HG03097 (cell line): ENCODE results near the gene MLEC.

ENCODE experiments used
- ATAC-seq: cut with Tn5 transposase; IDR thresholded peaks from one replicate; pipeline ENCODE4 v1.9.1; 2021; ENCODE audit not compliant: unreplicated experiment, low FRiP score

MLEC gene

GRCh38 chr12:120739031-120739762, 52.2 kb downstream of the MLEC start:
- no peak for ATAC-seq

GRCh38 chr12:120739821-120740613, 53.1 kb downstream of the MLEC start:
- ATAC-seq: no peak

- no peak for ATAC-seq
These were observed 53.9 kb downstream of the MLEC start for GRCh38 chr12:120740871-120741270.

- no peak for ATAC-seq
These were observed 54.8 kb downstream of the MLEC start for GRCh38 chr12:120741476-120742421.

GRCh38 chr12:120744922-120745493, 58.1 kb downstream of the MLEC start:
- no peak for ATAC-seq

- ATAC-seq: no peak
These were observed 61.3 kb downstream of the MLEC start for GRCh38 chr12:120748242-120748641.

- no peak for ATAC-seq
These were observed 62.3 kb downstream of the MLEC start for GRCh38 chr12:120749256-120749655.

GRCh38 chr12:120750806-120751205, 63.9 kb downstream of the MLEC start:
- ATAC-seq: no peak

GRCh38 chr12:120751389-120751788, 64.4 kb downstream of the MLEC start:
- ATAC-seq: no peak
